HG02884 (cell line): ENCODE data around the gene PEX11B.
A peak's percentile ranks its signal among the peaks of the same experiment; 100 is the strongest.
"Not testable (repeated sequence)": the region's sequence is repeated elsewhere in the genome, so short reads cannot be mapped to it uniquely, and the experiment has no call there.

ENCODE experiments used
- ATAC-seq: cut with Tn5 transposase; IDR thresholded peaks from one replicate; pipeline ENCODE4 v1.9.1; 2021; ENCODE audit warnings: mild to moderate bottlenecking, moderate library complexity; ENCODE audit not compliant: unreplicated experiment

PEX11B gene

DNA sequence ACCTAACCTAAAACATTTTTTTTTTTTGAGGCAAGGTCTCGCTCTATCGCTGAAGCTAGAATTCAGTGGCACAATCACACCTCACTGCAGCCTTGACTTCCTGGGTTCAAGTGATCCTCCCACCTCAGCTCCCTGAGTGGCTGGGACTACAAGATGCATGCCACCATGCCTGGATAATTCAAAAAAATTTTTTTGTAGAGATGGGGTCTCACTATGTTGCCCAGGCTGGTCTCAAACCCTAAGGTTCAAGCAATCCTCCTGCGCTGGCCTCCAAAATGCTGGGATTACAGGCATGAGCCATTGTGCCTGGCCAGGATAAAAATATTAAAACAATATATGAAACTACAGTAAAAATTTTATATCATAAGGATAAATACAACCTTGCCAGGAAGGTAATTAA, 34.4 kb upstream of the PEX11B start:
- ATAC-seq = no peak

DNA sequence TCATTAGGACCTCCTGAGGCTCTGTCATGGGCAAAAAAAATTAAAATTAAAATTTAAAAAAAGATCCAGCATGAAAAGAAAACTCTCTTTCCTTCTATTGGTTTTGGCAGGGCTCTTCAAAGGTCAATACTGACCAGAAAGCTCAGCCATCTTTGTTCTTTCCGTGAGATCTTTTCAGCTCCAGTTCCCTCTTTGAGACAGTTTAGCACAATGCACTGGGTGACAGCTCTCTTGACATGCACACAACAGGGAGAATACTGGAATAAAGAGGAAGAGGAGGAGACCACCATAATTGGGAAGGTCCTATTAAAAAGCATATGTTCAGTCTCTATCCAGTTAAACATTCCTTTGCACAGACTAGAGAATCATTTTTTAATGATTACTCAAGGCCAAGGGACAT, 33.0 kb upstream of the PEX11B start:
- no peak for ATAC-seq

DNA sequence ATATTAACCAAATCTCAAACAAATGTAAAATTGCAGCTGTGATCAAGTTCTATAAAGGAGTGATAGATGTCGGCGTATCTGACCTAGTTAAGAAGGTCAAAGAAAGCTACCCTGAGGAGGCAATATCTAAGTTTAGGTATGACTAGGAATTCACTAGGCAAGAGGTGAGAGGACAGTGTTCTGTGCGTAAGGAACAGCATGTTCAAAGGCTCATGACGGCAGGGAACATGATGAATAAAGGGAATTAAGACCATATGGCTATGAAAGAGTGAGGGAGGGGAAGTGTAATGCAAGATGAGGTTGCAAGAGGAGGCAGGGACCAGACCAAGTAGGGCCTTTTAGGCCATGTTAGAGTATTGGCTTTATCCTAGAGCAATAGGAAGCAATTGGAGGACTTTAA, 30.7 kb upstream of the PEX11B start:
- no peak for ATAC-seq

DNA sequence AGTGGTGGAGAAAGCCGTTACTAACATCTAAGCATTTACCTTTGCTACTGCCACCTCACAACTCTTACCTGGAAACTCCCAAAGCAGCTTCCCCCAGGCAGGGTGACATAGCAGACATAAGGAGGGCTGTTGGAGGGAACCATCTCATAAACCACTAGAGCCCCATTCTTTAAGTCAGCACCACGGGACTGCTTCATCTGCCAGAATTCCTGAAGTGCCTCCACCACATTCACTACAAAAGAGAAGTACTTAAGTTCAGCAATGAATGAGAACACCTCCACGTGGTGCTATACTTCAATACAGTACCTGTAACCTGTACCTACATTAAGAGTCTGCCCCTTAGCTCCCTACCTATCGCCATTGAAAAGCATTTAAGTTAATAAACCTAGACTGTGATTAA, 29.0 kb upstream of the PEX11B start:
- no peak for ATAC-seq

DNA sequence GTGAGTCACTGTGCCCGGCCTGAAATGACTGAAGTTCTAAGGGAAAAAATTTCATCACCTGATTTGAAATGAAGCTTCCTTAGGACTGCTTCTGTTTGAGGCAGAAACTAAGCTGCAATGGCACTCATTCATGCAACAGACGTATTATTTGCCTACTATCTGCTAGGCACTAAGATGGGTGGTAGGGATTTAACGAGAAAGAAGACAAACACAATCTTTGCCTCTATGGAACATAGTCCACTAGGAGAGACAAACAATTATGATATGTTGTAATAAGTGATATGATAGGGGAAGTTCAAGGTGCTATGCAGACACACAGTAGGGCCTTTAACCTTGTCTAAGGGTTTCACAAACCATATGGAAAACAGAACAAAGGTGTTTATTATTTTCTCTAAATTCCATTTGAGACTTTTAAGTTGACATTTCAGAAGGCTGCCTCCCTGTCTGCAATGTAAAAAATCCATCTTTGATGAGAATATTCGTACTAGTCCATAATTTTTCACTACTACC, 28.0 kb upstream of the PEX11B start:
- ATAC-seq = no peak

DNA sequence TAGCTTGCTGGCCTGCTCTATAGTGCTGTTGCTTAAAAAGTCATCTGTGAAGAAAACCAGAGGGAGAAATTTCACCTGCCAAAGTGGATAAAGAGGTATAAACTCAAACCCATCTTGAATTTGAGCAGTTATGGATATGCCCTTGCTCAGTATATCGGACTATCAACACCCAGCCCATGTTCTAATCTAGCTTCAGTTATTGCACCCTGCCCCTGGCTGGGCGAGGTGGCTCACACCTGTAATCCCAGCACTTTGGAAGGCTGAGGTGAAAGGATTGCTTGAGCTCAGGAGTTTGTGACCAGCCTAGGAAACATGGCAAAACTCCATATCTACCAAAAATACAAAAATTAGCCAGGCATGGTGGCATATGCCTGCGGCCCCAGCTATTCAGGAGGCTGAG, 26.0 kb upstream of the PEX11B start:
- no peak for ATAC-seq

DNA sequence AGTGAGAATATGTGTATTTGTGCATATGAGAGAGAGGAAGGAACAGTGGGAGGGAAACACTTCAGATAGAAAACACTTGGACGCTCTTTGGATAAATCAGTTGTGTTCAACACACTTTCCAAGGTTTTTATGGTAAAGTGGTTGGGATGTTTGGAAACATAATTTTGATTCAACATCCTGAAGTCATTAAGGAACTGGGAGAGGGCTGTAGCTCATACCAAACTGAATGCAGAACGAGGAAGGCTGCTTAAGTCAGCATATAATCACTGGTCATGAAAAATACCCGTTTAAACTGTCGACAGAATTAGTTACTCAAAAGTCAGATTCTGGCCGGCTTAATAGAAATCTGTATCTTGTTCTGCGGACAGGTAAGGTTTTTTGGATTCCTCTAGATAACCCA, 24.4 kb upstream of the PEX11B start:
- no peak for ATAC-seq

DNA sequence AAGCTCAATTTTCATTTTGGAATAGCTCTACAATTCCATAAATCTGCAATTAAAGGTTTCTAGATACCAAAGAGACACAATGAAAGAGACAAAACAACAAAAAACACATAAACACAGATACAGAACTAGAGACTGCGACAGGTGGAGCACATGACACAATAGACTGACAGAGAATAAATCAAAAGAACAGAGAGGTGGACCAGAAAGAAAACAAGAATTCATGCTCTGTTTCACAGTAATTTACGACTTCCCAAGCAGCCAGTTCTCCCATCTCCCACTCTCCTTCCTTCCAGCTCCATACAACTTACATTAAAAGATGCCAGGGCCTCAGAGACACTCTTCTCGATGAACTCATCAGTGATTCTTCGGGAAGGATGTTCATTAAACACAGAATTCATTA, 23.9 kb upstream of the PEX11B start:
- no peak for ATAC-seq

DNA sequence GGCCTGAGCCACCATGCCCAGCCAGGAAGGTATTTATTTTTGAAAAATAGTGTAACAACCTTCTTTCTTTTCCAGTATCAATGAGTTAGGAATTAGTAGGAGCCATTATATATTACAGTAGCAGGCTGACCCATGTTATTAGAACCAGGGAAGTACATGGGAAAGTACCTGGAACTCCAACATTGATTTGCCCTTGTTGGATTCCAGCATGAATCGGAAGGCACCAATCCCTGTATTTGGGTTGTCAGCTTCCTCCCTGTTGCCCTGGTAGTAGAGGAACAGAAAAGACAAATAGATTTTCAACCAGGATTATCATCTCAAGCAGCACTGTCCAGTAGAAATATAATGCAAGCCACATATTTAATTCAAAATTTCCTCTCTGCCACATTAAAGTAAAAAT, 18.9 kb upstream of the PEX11B start:
- no peak for ATAC-seq

DNA sequence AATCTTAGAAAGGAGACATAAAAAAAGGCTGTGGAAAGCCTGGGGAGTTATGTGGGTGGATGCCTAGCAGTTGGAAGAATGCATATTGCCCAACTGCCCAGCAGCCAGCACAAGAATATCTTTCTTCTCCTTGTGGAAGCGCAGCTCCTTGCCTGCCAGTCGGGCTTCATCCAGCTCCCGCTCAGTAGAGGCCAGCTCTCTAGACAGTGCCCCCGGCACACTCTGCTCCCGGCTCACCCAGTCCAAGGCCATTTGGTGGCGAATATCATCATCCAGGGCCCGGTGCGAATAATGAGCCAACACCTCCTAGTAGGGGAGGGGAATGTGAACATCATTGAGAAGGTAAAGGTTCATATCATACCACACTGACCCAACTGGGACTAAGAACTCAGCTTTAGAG, 17.7 kb upstream of the PEX11B start:
- no peak for ATAC-seq

DNA sequence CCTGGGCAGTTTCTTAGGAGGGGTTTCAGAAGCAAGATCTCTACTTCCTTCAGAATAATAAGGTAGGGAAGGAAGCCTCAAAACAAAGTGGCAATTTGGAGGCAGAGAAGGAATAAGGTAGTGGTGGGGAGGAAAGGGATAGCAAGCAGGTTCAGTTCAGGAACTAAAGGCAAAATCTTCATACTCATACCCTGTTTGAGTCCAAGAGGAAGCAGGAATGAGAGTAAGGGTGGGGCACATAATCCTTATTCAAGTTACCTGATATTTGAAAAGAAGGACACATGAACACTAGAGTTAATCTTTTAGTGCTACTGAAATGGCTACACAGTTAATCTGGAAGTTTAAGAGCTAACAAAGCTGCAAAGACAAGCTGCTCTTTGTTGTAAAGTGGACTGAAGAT, 17.2 kb upstream of the PEX11B start:
- ATAC-seq = no peak

DNA sequence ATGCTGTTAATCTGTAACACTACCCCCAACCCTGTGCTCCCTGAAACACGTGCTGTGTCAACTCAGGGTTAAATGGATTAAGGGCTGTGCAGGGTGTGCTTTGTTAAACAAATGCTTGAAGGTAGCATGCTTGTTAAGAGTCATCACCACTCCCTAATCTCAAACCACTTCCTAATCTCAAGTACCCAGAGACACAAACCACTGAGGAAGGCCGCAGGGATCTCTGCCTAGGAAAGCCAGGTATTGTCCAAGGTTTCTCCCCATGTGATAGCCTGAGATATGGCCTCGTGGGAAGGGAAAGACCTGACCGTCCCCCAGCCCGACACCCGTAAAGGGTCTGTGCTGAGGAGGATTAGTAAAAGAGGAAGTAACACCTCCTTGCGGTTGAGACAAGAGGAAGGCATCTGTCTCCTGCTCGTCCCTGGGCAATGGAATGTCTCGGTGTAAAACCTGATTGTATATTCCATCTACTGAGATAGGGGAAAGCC, 14.0 kb upstream of the PEX11B start:
- not testable (repeated sequence) for ATAC-seq

DNA sequence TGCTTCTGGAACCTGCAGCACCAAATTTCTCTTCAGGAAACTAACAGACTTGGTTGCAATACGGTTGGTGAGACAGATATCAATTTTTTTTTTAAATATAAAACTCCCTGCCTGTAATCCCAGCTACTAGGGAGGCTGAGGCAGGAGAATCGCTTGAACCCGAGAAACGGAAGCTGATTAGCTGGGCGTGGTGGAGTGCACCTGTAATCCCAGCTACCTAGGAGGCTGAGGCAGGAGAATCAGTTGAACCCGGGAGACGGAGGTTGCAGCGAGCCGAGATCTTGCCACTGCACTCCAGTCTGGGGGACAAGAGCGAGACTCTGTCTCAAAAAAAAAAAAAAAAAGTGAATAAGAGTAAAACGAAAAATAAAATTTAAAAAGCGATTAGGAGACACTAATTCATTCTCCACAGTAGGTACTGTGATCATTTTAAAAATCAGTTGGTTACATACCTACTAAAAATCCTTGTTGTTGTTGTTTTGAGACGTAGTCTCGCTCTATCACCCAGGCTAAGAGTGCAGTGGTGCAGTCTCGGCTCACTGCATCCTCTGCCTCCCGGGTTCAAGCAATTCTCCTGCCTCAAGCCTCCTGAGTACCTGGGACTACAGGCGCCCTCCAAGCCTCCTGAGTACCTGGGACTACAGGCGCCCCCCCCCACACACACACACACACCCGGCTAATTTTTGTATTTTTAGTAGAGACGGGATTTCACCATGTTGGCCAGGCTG, 9.6 kb upstream of the PEX11B start:
- ATAC-seq = no peak

DNA sequence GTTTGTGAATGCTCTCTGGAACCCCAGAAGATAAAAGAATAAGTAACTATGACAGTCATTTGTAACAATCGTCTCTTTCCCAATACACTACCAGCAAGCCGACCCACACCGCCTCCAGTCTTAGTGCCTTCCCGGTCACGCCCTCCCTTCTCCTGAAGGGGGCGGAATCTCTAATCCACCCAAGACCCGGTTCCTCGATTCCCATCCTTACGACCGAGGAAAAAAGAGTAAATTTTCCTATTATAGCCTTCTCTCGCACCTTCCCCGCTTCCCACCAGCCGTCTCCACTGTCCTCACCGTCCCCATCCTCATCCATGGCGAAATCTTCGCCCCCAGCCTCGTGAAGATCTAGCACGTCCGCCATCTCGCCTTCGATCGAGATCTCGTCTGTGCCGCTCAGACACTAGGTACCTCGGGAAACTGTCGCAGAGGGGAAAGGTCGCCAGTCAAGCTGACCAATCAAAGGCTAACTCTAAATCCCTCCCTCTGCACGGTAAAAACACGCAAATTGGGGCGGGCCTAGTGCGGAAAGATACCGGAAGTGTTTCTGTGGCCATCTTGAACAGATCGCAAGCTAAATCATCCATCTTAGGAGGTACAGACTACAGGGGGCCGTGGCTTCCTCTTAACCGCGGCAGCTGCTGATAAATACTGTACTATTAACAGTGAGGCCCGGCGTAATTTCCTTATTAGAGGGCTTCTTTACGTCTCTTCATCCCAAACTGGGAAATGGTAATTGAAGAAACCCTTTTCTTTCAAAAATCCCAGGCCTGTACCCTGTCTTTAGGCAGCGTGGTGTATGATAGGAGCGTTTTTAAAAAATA, 8.8 kb upstream of the PEX11B start, which contains the start of gene RBM8A:
Gene RBM8A, minus strand, starts transcription at position 422 of the 824 bp plus-strand sequence. Its CDS starts 58 bp downstream, at position 364.
- ATAC-seq = peak; percentile 92

DNA sequence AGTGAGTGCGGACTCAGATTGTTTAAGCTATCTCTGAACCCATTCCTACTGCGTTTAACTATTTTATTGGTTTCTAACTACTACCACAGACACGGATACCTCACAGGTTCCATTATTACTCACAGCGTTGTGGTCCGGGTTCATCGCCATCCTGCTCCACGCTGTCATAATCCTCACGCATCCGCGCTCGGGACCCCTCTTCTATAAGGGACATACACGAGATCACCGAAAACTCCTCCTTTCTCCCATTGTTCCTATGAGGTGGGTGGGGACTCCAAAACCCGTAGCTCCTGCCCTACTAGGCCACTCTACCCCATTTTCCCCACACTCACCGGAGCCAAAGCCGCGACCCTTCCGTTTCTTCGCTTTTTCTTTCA, 8.2 kb upstream of the PEX11B start:
- no peak for ATAC-seq

DNA sequence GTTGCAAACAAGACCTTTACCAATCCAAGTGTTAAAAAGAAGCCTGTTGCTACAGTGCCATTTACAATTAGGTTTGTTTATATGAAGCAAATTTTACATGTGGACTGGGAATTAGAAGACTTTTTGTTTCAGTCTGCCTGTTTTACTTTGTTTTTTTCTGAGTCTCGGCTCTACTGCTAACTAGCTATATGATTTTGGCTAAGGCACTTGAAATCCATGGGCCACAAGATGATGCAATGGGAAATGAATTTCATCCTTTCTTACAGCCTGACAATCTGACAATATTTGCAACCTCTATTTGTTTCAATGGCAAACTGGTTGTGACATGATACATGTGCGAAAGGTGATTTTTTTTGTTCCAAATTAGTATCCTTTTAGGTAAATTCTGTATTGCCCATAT, 3.7 kb upstream of the PEX11B start:
- no peak for ATAC-seq

DNA sequence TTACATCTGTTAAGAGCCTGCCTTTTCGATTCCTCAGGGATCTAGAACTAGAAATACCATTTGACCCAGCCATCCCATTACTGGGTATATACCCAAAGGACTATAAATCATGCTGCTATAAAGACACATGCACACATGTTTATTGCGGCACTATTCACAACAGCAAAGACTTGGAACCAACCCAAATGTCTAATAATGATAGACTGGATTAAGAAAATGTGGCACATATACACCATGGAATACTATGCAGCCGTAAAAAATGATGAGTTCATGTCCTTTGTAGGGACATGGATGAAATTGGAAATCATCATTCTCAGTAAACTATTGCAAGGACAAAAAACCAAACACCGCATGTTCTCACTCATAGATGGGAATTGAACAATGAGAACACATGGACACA, 1.8 kb upstream of the PEX11B start:
- ATAC-seq = not testable (repeated sequence)

DNA sequence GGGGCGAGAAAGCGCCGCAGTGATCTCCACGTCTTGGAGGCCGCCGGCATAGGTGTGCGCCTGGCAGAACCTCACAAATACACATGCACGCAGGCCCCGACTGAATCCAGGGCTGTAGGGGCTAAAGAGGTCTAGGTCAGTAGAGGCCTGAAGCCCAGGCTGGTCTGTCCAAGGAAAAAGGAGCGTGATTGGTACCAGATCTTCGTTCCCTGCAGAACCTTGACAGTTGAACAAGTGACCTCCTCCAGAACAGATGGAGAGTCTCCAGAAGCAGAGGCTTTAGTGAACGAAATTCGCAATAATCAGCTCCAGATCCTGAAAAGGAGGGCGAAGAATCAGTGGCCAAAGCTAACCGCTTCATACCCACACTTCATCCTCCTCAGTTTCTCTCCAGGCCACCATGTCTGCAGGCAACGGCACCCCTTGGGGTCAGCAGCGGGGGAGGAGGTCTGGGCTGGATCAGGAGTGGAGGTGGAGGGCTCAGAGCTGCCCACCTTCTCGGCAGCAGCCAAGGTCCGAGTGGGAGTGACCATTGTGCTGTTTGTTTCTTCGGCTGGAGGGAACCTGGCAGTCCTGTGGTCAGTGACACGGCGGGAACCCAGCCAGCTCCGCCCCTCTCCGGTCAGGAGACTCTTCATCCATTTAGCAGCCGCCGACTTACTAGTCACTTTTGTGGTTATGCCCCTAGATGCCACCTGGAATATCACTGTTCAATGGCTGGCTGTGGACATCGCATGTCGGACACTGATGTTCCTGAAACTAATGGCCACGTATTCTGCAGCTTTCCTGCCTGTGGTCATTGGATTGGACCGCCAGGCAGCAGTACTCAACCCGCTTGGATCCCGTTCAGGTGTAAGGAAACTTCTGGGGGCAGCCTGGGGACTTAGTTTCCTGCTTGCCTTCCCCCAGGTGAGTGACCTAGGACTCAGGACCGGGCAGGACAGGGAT, 749 bp upstream of the PEX11B start:
- ATAC-seq = peak; percentile 8

DNA sequence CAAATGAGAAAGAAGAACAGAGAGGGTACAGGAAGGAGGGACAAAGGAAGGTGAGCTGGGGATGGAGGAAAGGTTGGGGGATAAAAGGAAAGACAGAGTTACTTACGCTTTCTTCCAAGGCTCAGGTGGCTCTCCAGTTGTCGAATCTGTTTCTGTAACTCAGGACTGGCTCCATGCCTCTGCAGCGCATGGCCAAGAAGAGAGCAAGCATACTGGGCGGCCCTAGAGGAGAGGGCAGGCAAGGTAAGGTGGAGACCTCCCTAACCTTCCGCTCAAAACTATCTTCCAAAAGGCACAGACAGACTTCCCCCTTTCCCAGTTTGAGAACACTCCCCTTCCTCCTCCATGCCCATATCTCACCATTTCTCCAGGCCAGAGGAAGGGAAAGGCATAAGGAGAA, 922 bp downstream of the PEX11B start:
- ATAC-seq = no peak

DNA sequence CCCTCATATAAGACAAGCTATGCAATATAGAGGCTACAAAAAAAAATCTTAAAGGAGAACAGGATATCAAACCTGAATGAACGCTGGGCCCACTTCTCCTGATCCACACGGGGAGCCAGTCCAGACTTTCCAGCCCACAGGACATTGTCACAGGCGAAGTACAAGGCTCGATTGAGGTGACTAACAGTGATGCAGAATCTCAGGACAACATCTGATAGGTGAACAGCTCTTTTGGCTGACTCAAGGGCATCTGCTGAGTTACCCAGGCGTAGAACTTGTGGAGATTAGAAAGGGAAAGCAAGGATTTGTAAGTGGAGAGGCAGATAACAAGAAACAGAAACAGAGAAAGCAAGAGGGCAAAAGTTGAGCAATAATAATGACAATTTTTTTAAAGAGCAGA, 1.8 kb downstream of the PEX11B start:
- no peak for ATAC-seq

DNA sequence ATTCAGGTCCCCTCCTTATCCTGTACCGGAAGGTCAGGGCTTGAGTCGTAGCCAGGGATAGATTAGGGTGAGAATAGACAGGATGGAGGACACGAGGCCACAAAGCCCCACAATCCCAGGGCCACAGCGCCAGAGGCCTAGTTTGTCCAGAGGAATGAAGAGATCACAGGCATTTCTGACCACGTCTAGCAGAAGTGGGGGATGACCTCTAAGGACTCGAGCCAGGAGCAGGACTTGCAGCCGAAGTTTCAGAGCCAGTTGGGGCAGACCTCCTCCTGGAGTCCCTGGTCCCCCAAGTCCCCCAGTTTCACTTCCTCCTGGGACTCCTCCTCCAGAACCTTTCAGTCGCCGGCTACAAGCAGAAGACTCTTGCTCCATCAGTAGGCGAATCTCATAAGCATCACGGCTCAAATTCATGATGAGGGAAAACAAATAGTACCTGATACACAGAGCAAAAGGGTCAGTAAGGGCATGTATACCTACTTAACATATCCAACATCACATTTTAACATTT, 6.3 kb downstream of the PEX11B start:
- no peak for ATAC-seq
